DND-41 (cell line): ENCODE results near the gene GPATCH3.

ENCODE experiments used
- ATAC-seq: fragments of 200-7000 bp; cut with Tn5 transposase; 3 replicates; pipeline ENCODE4 v1.9.1; 2021; ENCODE audit warnings: low read depth; ENCODE audit not compliant: insufficient read depth
- DNase-seq: peaks from one replicate; pipeline ENCODE4 v3.0.0-alpha.2; 2020
- H2AFZ ChIP-seq: 2 replicates; pipeline ENCODE4 v1.6.0; 2012; ENCODE audit warnings: low read depth, low read length
- H3K27ac ChIP-seq: 2 replicates; pipeline ENCODE4 v1.5.1; 2012; ENCODE audit warnings: low read length, inconsistent platforms
- H3K27me3 ChIP-seq: fragments of 200-600 bp; sonication (generic); 2 replicates; pipeline ENCODE4 v1.6.0; 2012; ENCODE audit warnings: low read length, mild to moderate bottlenecking, inconsistent platforms; ENCODE audit not compliant: insufficient read depth, poor library complexity
- H3K36me3 ChIP-seq: 2 replicates; pipeline ENCODE4 v1.5.1; 2012; ENCODE audit warnings: low read length, inconsistent platforms; ENCODE audit not compliant: insufficient read depth
- H3K4me1 ChIP-seq: 2 replicates; pipeline ENCODE4 v1.5.1; 2012; ENCODE audit warnings: mild to moderate bottlenecking, low read length; ENCODE audit not compliant: insufficient read depth
- H3K4me2 ChIP-seq: 2 replicates; pipeline ENCODE4 v1.6.0; 2012; ENCODE audit warnings: mild to moderate bottlenecking, moderate library complexity, low read length, inconsistent platforms; ENCODE audit not compliant: insufficient read depth
- H3K4me3 ChIP-seq, 2 experiments: fragments of 200-600 bp in 1 of 2; shearing (Covaris generic) in 1 of 2; 2 replicates each; pipeline ENCODE4 v1.5.1; 2012 to 2016; ENCODE audit warnings: inconsistent platforms in 2 of 2, low read length in 2 of 2, mild to moderate bottlenecking in 2 of 2, low read depth in 1 of 2, moderate library complexity in 1 of 2
- H3K79me2 ChIP-seq: 2 replicates; pipeline ENCODE4 v1.6.0; 2012; ENCODE audit warnings: low read length, inconsistent platforms; ENCODE audit not compliant: insufficient read depth
- H3K9ac ChIP-seq: 2 replicates; pipeline ENCODE4 v1.6.0; 2012; ENCODE audit warnings: low read depth, mild to moderate bottlenecking, inconsistent platforms, low read length, moderate library complexity
- H3K9me3 ChIP-seq: 2 replicates; pipeline ENCODE4 v1.5.1; 2012; ENCODE audit warnings: low read length, moderate library complexity, mild to moderate bottlenecking, inconsistent platforms; ENCODE audit not compliant: insufficient read depth, severe bottlenecking
- H4K20me1 ChIP-seq: 2 replicates; pipeline ENCODE4 v1.6.0; 2012; ENCODE audit warnings: low read length; ENCODE audit not compliant: insufficient read depth
- CTCF ChIP-seq: IDR thresholded peaks from 2 replicates; pipeline ENCODE4 v1.5.1; 2012; ENCODE audit warnings: borderline replicate concordance, low read length, moderate library complexity, mild to moderate bottlenecking; ENCODE audit not compliant: poor library complexity, severe bottlenecking; ENCODE audit errors: extremely low read depth
- EZH2 ChIP-seq: IDR thresholded peaks from 3 replicates; pipeline ENCODE4 v1.6.1; 2012; ENCODE audit warnings: borderline replicate concordance, low read depth, mild to moderate bottlenecking, moderate library complexity, low read length, inconsistent platforms; ENCODE audit not compliant: severe bottlenecking

GPATCH3 gene

GRCh38 chr1:26861889-26862378 is 38.3 kb downstream of the GPATCH3 start:
- Histone ChIP-seq H3K4me1 (peaks cover 21% of the 10 kb centered on the region), H3K4me3 (no peak overlapping the region), H3K36me3 (no peaks in the 10 kb centered on the region; the same call in none of the 2 replicates), H2AFZ (no peak overlapping the region), H3K79me2 (no peaks in the 10 kb centered on the region; the same call in 1 of the 2 replicates), H3K27ac (no peak overlapping the region), H3K9me3 (no peaks in the 10 kb centered on the region), H4K20me1 (no peaks in the 10 kb centered on the region), H3K9ac (no peak overlapping the region), H3K4me2 (no peak overlapping the region), H3K27me3 (no peaks in the 10 kb centered on the region)
- TF ChIP-seq CTCF (no peak), EZH2 (no peak)
- DNase-seq (no peak), ATAC-seq (no peak)

- no peaks in the 10 kb centered on the region for H3K27me3 ChIP-seq
- H3K27ac ChIP-seq, result no peak overlapping the region
- peak; percentile 21 for TF ChIP-seq CTCF
- TF ChIP-seq EZH2, result no peak
- H3K9me3 ChIP-seq, result no peaks in the 10 kb centered on the region
- ATAC-seq (no peak), DNase-seq (no peak)
- no peak overlapping the region for H3K4me2 ChIP-seq
- no peaks in the 10 kb centered on the region for H4K20me1 ChIP-seq
- no peak overlapping the region for H2AFZ ChIP-seq
- no peak overlapping the region for H3K4me3 ChIP-seq
- H3K36me3 ChIP-seq, result no peaks in the 10 kb centered on the region; the same call in none of the 2 replicates
- peaks cover 20% of the 10 kb centered on the region for H3K4me1 ChIP-seq
- no peaks in the 10 kb centered on the region; the same call in 1 of the 2 replicates for H3K79me2 ChIP-seq
- H3K9ac ChIP-seq, result no peak overlapping the region
Measured at GRCh38 chr1:26861286-26861701, 39.0 kb downstream of the GPATCH3 start.

- Histone ChIP-seq H3K9me3 (no peaks in the 10 kb centered on the region), H2AFZ (no peak overlapping the region), H3K36me3 (peaks cover 15% of the 10 kb centered on the region), H3K9ac (no peak overlapping the region), H3K27me3 (no peaks in the 10 kb centered on the region), H3K4me3 (no peak overlapping the region), H4K20me1 (no peaks in the 10 kb centered on the region), H3K79me2 (no peaks in the 10 kb centered on the region), H3K4me2 (no peak overlapping the region), H3K27ac (no peak overlapping the region), H3K4me1 (peaks cover 9% of the 10 kb centered on the region)
- no peak for TF ChIP-seq CTCF
- no peak for TF ChIP-seq EZH2
- DNase-seq, result no peak
- no peak for ATAC-seq
Measured at GRCh38 chr1:26858891-26859640, 41.2 kb downstream of the GPATCH3 start.
